IPS-18c (cell line): ENCODE results near the gene VPS13D.
"Not testable (repeated sequence)": the region's sequence is repeated elsewhere in the genome, so short reads cannot be mapped to it uniquely, and the experiment has no call there.

Experiments used
- H3K4me3 ChIP-seq: 2 replicates; pipeline ENCODE4 v1.7.0; 2013; ENCODE audit warnings: low read depth, mild to moderate bottlenecking, low read length, moderate library complexity; ENCODE audit not compliant: insufficient read depth
- H3K9me3 ChIP-seq: one replicate; pipeline ENCODE4 v1.6.1; 2013; ENCODE audit warnings: mild to moderate bottlenecking, low read length, moderate library complexity; ENCODE audit not compliant: control insufficient read depth, insufficient read depth

The VPS13D gene

GRCh38 chr1:12359359-12360133, 129.7 kb downstream of the VPS13D start:
- no peaks in the 10 kb centered on the region for H3K9me3 ChIP-seq
- no peak overlapping the region for H3K4me3 ChIP-seq

- Histone ChIP-seq H3K9me3 (no peaks in the 10 kb centered on the region), H3K4me3 (no peak overlapping the region)
Measured at GRCh38 chr1:12368646-12369045, 138.8 kb downstream of the VPS13D start.

- H3K4me3 ChIP-seq = no peak overlapping the region
- no peaks in the 10 kb centered on the region for H3K9me3 ChIP-seq
Measured at GRCh38 chr1:12369258-12369657, 139.4 kb downstream of the VPS13D start.

- H3K9me3 ChIP-seq = no peaks in the 10 kb centered on the region
- no peak overlapping the region for H3K4me3 ChIP-seq
Measured at GRCh38 chr1:12370333-12370975, 140.6 kb downstream of the VPS13D start.

- no peak overlapping the region for H3K4me3 ChIP-seq
- H3K9me3 ChIP-seq = no peaks in the 10 kb centered on the region
Measured at GRCh38 chr1:12371053-12371452, 141.2 kb downstream of the VPS13D start.

GRCh38 chr1:12372180-12372579, 142.3 kb downstream of the VPS13D start:
- Histone ChIP-seq H3K9me3 (no peaks in the 10 kb centered on the region), H3K4me3 (no peak overlapping the region)

GRCh38 chr1:12372761-12373160, 142.9 kb downstream of the VPS13D start:
- Histone ChIP-seq H3K9me3 (no peaks in the 10 kb centered on the region), H3K4me3 (no peak overlapping the region)

- no peaks in the 10 kb centered on the region for H3K9me3 ChIP-seq
- H3K4me3 ChIP-seq = no peak overlapping the region
Measured at GRCh38 chr1:12375133-12375829, 145.5 kb downstream of the VPS13D start.

GRCh38 chr1:12376236-12377045, 146.6 kb downstream of the VPS13D start:
- no peak overlapping the region for H3K4me3 ChIP-seq

GRCh38 chr1:12380326-12381249, 150.8 kb downstream of the VPS13D start:
- no peak overlapping the region for H3K4me3 ChIP-seq

More at GRCh38 chr1:12376236-12377045, 146.6 kb downstream of the VPS13D start:
- no peaks in the 10 kb centered on the region for H3K9me3 ChIP-seq

GRCh38 chr1:12383001-12383400, 153.2 kb downstream of the VPS13D start:
- H3K4me3 ChIP-seq = no peak overlapping the region
- peaks cover 2% of the 10 kb centered on the region for H3K9me3 ChIP-seq

More at GRCh38 chr1:12380326-12381249, 150.8 kb downstream of the VPS13D start:
- no peaks in the 10 kb centered on the region for H3K9me3 ChIP-seq

- Histone ChIP-seq H3K4me3 (no peak overlapping the region), H3K9me3 (peaks cover 2% of the 10 kb centered on the region)
Measured at GRCh38 chr1:12383786-12384185, 154.0 kb downstream of the VPS13D start.

GRCh38 chr1:12384836-12385456, 155.1 kb downstream of the VPS13D start:
- no peak overlapping the region for H3K4me3 ChIP-seq
- peaks cover 2% of the 10 kb centered on the region for H3K9me3 ChIP-seq

- Histone ChIP-seq H3K4me3 (no peak overlapping the region), H3K9me3 (peaks cover 2% of the 10 kb centered on the region)
Measured at GRCh38 chr1:12386130-12386529, 156.3 kb downstream of the VPS13D start.

GRCh38 chr1:12387641-12388040, 157.8 kb downstream of the VPS13D start:
- Histone ChIP-seq H3K9me3 (peaks cover 2% of the 10 kb centered on the region), H3K4me3 (no peak overlapping the region)

GRCh38 chr1:12390296-12390695, 160.5 kb downstream of the VPS13D start:
- H3K4me3 ChIP-seq, H3K9me3 ChIP-seq: not testable (repeated sequence)
